HEK293 (cell line): ENCODE data around the gene PTPN4.
A peak's percentile ranks its signal among the peaks of the same experiment; 100 is the strongest.

Experiments
- CTCF ChIA-PET: fragments of 350-600 bp; formaldehyde crosslinking; extraction: SDS; loops from one replicate; lab custom pipeline; 2021; ENCODE audit warnings: antibody characterized with exemption; lab: Yijun Ruan, JAX
- POLR2A ChIA-PET: fragments of 300-600 bp; formaldehyde crosslinking; extraction: SDS; loops from one replicate; lab custom pipeline; 2020; ENCODE audit warnings: antibody characterized with exemption, inconsistent platforms; lab: Yijun Ruan, JAX
- H3K27ac ChIP-seq: fragments of 200-500 bp; sonication (Bioruptor generic); 2 replicates; pipeline ENCODE4 v1.5.1; 2014; ENCODE audit warnings: low read depth, low read length, control low read depth, inconsistent platforms; ENCODE audit errors: extremely low read depth
- H3K36me3 ChIP-seq, 2 experiments: fragments of 200-500 bp in 1 of 2; sonication (Bioruptor generic) in 1 of 2; 1 replicate in 1 of 2; 2 replicates in 1 of 2; pipeline ENCODE4 v1.5.1; 2014 to 2017; ENCODE audit warnings: inconsistent platforms in 2 of 2, low read length in 2 of 2; ENCODE audit not compliant: control insufficient read depth in 2 of 2, insufficient read depth in 1 of 2
- H3K4me1 ChIP-seq: fragments of 200-500 bp; sonication (Bioruptor generic); 2 replicates; pipeline ENCODE4 v1.5.1; 2014; ENCODE audit warnings: mild to moderate bottlenecking, low read length, inconsistent platforms; ENCODE audit not compliant: control insufficient read depth, insufficient read depth
- H3K4me3 ChIP-seq: 2 replicates; pipeline ENCODE4 v1.5.1; 2011; ENCODE audit warnings: low read depth, mild to moderate bottlenecking, control low read depth, low read length, moderate library complexity
- H3K9me3 ChIP-seq: fragments of 200-500 bp; sonication (Bioruptor generic); 2 replicates; pipeline ENCODE4 v1.5.1; 2014; ENCODE audit warnings: low read depth, low read length, inconsistent platforms; ENCODE audit not compliant: control insufficient read depth, insufficient read depth
- GLI2 ChIP-seq: fragments of 450-650 bp; formaldehyde crosslinking; IDR thresholded peaks from 2 replicates; pipeline ENCODE4; 2017; ENCODE audit warnings: missing biosample characterization, missing genetic modification characterization, low read depth, borderline replicate concordance
- MZF1 ChIP-seq: fragments of 450-650 bp; formaldehyde crosslinking; IDR thresholded peaks from 2 replicates; pipeline ENCODE4 v1.5.1; 2017; ENCODE audit warnings: missing biosample characterization, missing genetic modification characterization, borderline replicate concordance
- TRIM28 ChIP-seq: IDR thresholded peaks from 2 replicates; pipeline ENCODE4 v1.6.1; 2011; ENCODE audit warnings: low read length, control low read depth, borderline replicate concordance
- ZIC2 ChIP-seq: fragments of 450-650 bp; formaldehyde crosslinking; IDR thresholded peaks from 2 replicates; pipeline ENCODE4 v1.5.1; 2016; ENCODE audit warnings: missing biosample characterization, missing genetic modification characterization
- ZNF10 ChIP-seq: fragments of 450-650 bp; formaldehyde crosslinking; IDR thresholded peaks from 2 replicates; pipeline ENCODE4 v1.5.1; 2017; ENCODE audit warnings: missing biosample characterization, missing genetic modification characterization
- ZNF157 ChIP-seq: fragments of 450-650 bp; formaldehyde crosslinking; IDR thresholded peaks from 2 replicates; pipeline ENCODE4 v1.5.1; 2016; ENCODE audit warnings: missing biosample characterization, missing genetic modification characterization
- ZNF341 ChIP-seq: fragments of 450-650 bp; formaldehyde crosslinking; IDR thresholded peaks from 2 replicates; pipeline ENCODE4; 2016; ENCODE audit warnings: low read depth, missing biosample characterization, missing genetic modification characterization
- ZNF350 ChIP-seq: fragments of 450-650 bp; formaldehyde crosslinking; IDR thresholded peaks from 2 replicates; pipeline ENCODE4 v1.5.0; 2017; ENCODE audit warnings: missing biosample characterization, mild to moderate bottlenecking, missing genetic modification characterization
- ZNF514 ChIP-seq: fragments of 450-650 bp; formaldehyde crosslinking; IDR thresholded peaks from 2 replicates; pipeline ENCODE4 v1.5.1; 2016; ENCODE audit warnings: missing biosample characterization, missing genetic modification characterization
- ZNF558 ChIP-seq: fragments of 450-650 bp; formaldehyde crosslinking; IDR thresholded peaks from 2 replicates; pipeline ENCODE4 v1.5.1; 2016; ENCODE audit warnings: missing biosample characterization, missing genetic modification characterization
- ZNF621 ChIP-seq: fragments of 450-650 bp; formaldehyde crosslinking; IDR thresholded peaks from 2 replicates; pipeline ENCODE4 v1.5.1; 2017; ENCODE audit warnings: missing biosample characterization, missing genetic modification characterization
- ZNF624 ChIP-seq: fragments of 450-650 bp; formaldehyde crosslinking; IDR thresholded peaks from 2 replicates; pipeline ENCODE4 v1.5.1; 2017; ENCODE audit warnings: missing biosample characterization, missing genetic modification characterization
- TF ChIP-seq, protein P1 (sequence below): IDR thresholded peaks from 2 replicates; pipeline ENCODE4 v1.6.1; 2011; ENCODE audit warnings: mild to moderate bottlenecking, low read depth, low read length, borderline replicate concordance
- TF ChIP-seq, protein P2 (sequence below): fragments of 450-650 bp; formaldehyde crosslinking; IDR thresholded peaks from 2 replicates; pipeline ENCODE4 v1.5.1; 2016; ENCODE audit warnings: missing biosample characterization, missing genetic modification characterization

PTPN4 gene

DNA sequence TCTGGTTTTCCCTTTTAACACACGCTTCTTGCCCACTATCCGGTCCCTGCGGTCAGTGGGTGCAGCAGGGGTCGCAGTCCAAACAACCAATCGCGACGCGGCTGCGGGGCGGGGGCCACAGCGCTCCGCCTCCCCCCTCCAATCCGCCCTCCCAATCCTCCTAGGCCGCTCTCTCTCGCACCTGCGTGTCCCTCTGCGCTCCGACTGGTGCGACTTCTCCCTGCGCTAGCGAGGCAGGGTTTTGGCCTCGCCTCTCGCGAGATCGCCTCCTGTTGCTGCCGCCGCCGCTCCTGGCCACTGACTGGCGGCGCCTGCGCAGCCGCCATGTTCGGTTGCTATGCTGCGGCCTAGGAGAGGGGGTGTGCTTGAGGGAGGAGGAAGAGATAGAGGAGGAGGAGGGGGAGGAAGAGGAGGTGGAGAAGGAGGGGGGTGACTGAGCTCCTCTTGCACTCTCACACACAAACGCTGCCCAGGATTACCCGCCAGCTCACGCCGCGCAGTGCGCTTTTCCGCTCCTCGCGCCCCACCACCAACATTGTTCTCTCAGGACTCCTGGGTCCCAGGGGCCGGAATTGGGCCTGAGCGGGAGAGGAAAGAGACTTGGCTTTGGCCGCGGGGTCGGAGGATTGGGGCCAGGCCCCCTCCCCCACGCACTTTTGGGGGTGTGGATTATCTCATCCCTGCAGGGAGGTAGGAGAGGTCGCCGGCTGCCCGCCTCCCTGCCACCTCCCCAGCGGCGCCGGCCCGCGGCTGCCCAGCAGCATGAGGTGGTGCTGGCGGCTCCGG, at the start of gene PTPN4 (continued):
- TF ChIP-seq ZNF350 (no peak), ZNF514 (tag by site-specific recombination) (no peak)

DNA sequence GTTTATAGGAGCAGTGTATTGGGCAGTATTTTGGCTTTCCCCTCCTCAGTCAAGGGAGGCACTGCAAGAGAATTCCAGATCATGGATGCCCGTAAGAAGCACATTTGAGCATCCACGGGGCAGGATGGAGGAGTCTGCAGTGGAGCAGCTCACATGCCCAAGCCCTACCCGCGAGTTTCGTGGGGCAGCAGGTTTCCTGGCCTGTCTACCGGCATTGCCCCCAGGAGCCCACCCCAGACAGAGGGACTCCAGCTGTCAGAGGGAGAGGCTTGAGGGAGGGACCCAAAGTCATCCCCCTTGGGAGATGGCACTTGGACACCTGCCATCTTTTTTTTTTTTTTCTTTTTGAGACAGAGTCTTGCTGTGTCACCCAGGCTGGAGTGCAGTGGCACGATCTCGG, 49.4 kb upstream of the PTPN4 start:
- CTCF ChIA-PET: no interaction called here
- POLR2A ChIA-PET: no interaction called here
- TF ChIP-seq ZIC2 (tag by site-specific recombination) (0 out of 2 replicates have a peak, but pooled peaks have one; percentile 12), ZNF621 (no peak), MZF1 (tag by site-specific recombination) (no peak)
- Histone ChIP-seq H3K36me3 (no peaks in the 10 kb centered on the region), H3K9me3 (no peaks in the 10 kb centered on the region), H3K4me1 (no peaks in the 10 kb centered on the region), H3K4me3 (no peak overlapping the region), H3K27ac (no peak overlapping the region)

DNA sequence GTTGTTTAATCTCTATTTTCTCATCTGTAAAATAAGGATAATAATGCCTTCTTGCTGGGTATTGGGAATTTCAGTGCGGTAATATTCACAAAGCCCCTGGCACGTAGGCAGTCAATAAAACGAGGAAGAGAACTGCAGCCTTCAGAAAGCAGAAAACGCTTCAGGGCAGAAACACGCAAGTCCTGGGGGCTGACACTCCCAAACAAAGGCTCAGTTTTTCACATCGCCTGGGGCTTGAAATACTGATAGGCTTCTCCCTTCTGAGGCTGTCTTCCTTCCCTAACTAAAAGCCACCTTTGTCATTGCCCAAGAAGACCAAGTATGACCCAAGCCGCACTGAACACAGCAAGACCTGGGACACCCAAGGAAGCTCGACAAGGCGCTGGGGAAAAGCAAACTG, 48.4 kb upstream of the PTPN4 start:
- H3K9me3 ChIP-seq: no peaks in the 10 kb centered on the region
- POLR2A ChIA-PET: no interaction called here
- TF ChIP-seq GLI2 (tag by site-specific recombination): no peak
- no peak for TF ChIP-seq ZNF157 (tag by site-specific recombination)
- TF ChIP-seq ZNF624 (tag by site-specific recombination): no peak
- TF ChIP-seq ZNF558 (tag by site-specific recombination): peak; percentile 72
- TF ChIP-seq, all 188 proteins: peak for 1
- Histone ChIP-seq H3K4me1 (no peaks in the 10 kb centered on the region), H3K27ac (no peak overlapping the region), H3K4me3 (no peak overlapping the region), H3K36me3 (no peaks in the 10 kb centered on the region)
- CTCF ChIA-PET: interaction anchor here (0.7 kb wide), 1 partner anchor 277 kb away, joined by 3 read pairs; no protein-coding TSS in a partner anchor

DNA sequence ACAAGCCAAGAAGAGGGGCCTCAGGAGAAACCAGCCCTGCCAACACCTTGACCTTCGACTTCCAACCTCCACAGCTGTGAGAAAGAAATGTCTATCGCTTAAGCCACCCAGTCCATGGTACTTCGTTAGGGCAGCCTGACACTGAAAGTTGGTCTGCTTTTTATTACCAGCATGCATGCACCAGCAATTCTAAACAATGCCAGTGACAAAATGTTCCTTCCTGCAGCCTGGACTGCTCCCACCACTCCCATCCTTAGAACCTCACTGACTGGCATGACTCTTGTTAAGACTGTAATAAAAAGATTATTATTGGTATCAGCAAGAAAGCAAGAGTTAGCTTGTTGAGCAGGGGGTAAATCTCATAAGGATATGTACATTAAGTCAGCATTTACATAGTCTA, 47.2 kb upstream of the PTPN4 start:
- Histone ChIP-seq H3K4me3 (no peak overlapping the region), H3K27ac (no peak overlapping the region)
- TF ChIP-seq, protein P1, sequence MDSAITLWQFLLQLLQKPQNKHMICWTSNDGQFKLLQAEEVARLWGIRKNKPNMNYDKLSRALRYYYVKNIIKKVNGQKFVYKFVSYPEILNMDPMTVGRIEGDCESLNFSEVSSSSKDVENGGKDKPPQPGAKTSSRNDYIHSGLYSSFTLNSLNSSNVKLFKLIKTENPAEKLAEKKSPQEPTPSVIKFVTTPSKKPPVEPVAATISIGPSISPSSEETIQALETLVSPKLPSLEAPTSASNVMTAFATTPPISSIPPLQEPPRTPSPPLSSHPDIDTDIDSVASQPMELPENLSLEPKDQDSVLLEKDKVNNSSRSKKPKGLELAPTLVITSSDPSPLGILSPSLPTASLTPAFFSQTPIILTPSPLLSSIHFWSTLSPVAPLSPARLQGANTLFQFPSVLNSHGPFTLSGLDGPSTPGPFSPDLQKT: no peak
- TF ChIP-seq TRIM28 (no peak), ZIC2 (tag by site-specific recombination) (no peak), ZNF514 (tag by site-specific recombination) (no peak), ZNF341 (tag by site-specific recombination) (no peak), ZNF10 (no peak)
- TF ChIP-seq, protein P2, sequence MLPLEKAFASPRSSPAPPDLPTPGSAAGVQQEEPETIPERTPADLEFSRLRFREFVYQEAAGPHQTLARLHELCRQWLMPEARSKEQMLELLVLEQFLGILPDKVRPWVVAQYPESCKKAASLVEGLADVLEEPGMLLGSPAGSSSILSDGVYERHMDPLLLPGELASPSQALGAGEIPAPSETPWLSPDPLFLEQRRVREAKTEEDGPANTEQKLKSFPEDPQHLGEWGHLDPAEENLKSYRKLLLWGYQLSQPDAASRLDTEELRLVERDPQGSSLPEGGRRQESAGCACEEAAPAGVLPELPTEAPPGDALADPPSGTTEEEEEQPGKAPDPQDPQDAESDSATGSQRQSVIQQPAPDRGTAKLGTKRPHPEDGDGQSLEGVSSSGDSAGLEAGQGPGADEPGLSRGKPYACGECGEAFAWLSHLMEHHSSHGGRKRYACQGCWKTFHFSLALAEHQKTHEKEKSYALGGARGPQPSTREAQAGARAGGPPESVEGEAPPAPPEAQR: no peak
- TF ChIP-seq, all 188 proteins: peak for 0
- POLR2A ChIA-PET: no interaction called here
- CTCF ChIA-PET: interaction anchor here (1.3 kb wide), 1 partner anchor 9 kb away, joined by 3 read pairs; no protein-coding TSS in a partner anchor
- Histone ChIP-seq H3K36me3 (no peaks in the 10 kb centered on the region), H3K4me1 (no peaks in the 10 kb centered on the region), H3K9me3 (no peaks in the 10 kb centered on the region)
